CD4-positive, alpha-beta T cell treated with Interleukin-21 for 1 hour (primary cell): ENCODE results near the gene ABHD18.
A peak's percentile ranks its signal among the peaks of the same experiment; 100 is the strongest.
"Not testable (repeated sequence)": the region's sequence is repeated elsewhere in the genome, so short reads cannot be mapped to it uniquely, and the experiment has no call there.

ENCODE experiments used
- DNase-seq: peaks from one replicate; pipeline ENCODE4 v3.0.0-alpha.2; 2020

The ABHD18 gene

GRCh38 chr4:127995776-127996175 lies 30.6 kb downstream of the ABHD18 start:
- DNase-seq, result no peak

- not testable (repeated sequence) for DNase-seq
These were observed 31.3 kb downstream of the ABHD18 start for GRCh38 chr4:127996521-127996920.

- peak; percentile 13 for DNase-seq
These were observed 32.6 kb downstream of the ABHD18 start for GRCh38 chr4:127997534-127998388.

DNA sequence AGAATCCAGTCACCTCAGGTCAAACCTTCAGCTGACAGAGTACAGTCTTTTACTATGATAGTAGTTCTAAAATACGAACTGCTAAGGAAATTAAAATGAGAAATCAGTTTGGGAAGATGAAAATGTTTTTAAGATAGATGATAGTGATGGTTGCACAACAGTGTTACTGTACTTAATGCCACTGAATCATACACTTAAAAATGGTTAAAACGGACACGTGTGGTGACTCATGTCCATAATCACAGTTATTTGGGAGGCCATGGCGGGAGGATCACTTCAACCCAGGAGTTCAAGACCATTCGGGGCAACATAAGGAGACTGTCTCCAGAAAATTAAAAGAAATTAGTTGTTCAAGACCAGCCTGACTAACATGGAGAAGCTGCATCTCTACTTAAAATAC lies 41.4 kb downstream of the ABHD18 start:
- DNase-seq, result no peak

GRCh38 chr4:128009428-128009827 lies 44.2 kb downstream of the ABHD18 start:
- DNase-seq, result no peak

DNA sequence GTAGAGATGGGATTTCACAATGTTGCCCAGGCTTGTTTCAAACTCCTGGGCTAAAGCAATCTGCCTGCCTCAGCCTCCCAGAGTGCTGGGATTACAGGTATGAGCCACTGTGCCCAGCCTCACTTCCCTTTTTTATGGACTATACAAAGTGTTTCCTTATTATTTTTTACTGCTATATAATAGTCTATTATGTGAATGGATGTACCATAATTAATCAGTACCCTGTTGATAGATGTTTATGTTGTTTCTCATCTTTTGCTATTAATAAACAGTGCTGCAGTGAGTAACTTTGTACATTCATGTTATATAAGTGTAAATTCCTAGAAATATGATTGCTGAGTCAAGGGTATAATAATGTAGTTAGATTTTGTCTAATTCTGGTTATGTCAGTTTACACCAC lies 60.1 kb downstream of the ABHD18 start:
- DNase-seq, result no peak

DNA sequence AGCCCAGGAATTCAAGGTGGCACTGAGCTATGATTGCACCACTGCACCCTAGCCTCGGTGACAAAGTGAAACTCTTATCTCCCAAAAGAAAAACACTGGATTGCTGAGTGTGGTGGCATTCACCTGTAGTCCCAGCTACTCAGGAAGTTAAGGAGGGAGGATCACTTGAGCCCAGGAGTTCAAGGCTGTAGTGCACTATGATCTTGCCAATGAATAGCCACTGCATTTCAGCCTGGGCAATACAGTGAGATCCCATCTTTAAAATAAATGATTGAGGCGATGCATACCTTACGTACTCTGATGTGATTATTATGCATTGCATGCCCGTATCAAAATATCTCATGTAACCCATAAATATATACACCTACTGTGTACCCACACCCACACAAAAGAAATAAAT lies 64.7 kb downstream of the ABHD18 start:
- DNase-seq, result no peak

GRCh38 chr4:128031756-128032384 lies 66.7 kb downstream of the ABHD18 start:
- no peak for DNase-seq

DNA sequence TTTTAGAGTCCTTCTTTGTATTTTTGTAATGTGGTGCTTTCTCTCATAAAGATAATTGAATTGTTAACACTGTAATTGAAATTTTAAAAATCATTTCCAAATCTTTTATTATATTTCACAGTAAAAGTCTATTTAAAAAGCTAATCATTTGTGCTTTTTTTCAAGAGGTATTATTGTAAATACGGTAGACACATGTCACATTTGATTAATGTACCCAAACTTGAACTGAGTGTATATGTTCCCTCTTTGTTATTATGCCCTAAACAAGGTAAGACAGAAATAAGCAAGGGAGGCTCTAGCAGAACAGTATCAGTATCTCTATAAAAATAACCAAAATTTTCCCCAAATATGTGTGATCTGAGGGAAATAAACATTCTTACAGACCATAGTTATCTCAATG lies 74.4 kb downstream of the ABHD18 start:
- DNase-seq, result no peak

DNA sequence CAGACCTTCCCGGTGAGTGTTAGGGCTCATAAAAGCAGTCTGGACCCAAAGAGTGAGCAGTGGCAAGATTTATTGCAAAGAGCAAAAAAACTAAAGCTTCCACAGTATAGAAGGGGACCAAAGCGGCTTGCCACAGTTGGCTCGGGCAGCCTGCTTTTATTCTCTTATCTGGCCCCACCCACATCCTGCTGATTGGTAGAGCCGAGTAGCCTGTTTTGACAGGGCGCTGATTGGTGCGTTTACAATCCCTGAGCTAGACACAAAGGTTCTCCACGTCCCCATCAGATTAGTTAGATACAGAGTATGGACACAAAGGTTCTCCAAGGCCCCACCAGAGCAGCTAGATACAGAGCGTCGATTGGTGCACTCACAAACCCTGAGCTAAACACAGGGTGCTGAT lies 81.8 kb downstream of the ABHD18 start:
- DNase-seq, result not testable (repeated sequence)

DNA sequence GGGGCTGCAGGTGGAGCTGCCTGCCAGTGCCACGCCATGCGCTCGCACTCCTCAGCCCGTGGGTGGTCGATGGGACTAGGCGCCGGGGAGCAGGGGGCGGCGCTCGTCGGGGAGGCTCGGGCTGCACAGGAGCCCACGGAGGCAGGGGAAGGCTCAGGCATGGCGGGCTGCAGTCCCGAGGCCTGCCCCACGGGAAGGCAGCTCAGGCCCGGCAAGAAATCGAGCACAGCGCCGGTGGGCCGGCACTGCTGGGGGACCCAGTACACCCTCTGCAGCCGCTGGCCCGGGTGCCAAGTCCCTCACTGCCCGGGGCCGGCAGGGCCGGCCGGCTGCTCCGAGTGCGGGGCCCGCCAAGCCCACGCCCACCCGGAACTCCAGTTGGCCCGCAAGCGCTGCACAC lies 82.3 kb downstream of the ABHD18 start:
- not testable (repeated sequence) for DNase-seq

GRCh38 chr4:128051229-128051628 lies 86.0 kb downstream of the ABHD18 start:
- DNase-seq, result not testable (repeated sequence)

DNA sequence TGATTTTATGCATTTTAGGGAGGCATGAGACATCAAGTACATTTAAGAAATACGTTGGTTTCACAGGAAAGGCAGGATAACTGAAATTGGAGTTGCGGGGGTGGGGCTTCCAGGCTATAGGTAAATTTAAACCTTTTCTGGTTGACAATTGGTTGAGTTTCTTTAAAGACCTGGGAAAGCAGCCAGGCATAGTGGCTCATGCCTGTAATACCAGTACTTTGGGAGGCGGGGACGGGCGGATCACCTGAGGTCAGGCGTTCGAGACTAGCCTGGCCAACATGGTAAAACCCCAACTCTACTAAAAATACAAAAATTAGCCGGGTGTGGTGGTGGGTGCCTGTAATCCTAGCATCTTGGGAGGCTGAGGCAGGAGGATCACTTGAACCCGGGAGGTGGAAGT lies 89.7 kb downstream of the ABHD18 start:
- not testable (repeated sequence) for DNase-seq

DNA sequence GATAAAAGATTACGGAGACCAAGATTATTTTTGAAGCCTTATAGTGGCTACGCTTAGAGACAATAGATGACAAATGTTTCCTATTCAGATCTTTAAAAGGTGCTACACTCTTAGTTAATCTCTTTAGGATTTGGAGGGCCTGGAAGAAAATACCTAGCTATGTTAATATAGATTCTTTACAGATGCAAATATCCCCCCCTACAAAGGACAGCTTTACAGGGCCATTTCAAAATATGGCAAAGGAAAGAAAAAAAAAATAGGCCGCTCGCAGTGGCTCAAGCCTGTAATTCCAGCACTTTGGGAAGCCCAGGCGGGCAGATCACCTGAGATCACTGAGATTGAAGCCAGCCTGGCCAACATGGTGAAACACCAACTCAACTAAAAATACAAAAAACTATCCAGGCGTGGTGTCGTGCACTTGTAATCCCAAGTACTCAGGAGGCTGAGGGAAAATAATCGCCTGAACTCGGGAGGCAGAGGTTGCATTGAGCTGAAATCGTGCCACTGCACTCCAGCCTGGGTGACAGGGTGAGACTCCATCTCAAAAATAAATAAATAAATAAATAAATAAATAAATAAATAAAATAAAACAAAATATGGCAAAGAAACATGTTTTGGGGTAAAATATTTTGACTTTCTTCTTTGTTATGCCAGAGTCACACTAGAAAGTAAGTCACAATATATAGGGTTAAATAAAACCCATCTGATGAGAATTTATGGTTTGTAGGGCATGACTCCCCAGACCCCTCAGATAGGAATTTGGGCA lies 90.4 kb downstream of the ABHD18 start:
- not testable (repeated sequence) for DNase-seq

DNA sequence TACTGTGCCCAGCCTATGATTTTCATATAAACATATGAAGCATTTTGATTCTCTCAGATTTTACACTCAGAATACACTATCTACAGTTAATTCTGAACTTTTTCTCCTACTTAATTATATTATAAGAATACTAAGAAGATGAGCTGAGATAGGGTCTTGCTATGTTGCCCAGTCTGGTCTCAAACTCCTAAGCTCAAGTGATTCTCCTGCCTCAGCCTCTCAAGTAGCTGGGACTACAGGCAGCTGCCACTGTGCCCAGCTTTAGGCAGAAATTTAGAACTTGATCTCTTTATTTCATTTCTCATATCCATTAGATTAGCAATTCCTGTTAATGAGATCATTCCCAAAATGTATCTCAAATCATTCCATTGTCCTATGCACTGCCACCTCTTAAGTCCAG lies 91.2 kb downstream of the ABHD18 start:
- no peak for DNase-seq

DNA sequence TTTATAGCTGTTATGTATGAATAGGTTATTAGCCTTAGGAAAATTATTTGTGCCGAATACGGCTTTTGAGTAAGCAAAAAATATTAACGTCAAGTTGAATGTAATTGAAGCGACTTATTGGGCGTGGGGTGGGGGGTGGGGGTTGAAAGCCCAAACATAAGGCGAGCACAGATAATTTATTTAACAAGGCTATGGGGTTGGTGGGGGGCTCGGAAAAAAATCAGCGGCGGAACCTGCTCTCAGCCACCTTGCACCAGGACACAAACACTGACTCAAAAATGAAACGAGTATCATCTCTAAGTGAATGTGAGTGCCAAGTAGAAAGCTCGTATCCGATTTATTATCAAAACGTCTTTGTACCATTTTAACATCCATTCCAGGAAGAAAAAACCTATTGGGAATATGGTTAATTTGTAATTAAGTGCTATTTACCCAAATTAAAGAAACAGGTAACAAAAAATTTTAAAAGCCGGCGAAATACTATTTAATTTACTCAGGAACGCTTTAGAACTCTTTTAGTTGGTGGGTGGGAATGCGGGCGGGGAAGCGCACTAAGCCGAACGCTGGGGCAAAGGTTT lies 95.0 kb downstream of the ABHD18 start:
- DNase-seq, result no peak

DNA sequence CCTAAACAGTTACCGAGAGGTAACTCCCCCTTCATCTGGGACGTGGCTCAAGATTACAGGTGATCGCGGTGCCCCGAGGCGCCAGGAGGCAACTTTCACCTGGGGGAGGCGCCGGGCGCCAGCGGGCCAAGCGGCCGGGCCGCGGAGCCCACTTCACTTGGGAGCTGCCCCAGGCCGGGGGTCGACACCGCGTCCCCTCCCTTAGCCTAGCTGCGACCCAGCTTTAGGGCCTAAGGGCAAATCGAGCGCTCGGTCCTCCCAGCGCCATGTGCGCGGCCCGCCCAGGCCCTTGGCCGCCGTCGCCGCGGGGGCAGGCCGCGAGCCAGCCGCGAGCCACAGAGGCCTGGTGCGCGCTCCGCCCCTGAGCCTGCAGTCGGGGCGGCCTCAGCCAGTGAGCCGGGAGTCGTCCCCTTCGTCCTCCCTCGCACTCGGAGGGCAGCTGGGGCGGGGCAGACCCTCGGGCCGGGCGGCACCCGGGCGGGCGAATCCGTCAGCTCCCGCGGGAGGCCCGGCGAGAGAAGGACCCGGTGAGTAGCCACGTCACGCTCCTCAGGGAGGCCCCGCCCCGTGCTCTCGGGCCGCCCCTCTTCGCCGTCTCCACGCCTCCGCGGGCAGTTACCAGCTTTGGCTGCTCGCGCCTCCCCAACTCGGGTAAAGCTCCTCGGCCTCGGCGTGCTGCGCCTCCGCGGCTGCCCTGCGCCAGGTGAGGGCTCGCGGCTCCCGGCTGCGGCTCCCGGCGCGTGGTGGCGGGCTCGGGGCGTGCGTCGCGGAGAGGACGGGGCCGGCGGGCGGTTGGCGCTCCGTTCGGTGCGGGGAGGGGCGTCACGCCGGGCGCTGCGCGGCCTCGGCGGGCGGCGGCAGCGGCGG lies 95.7 kb downstream of the ABHD18 start, which contains the start of gene LARP1B:
Gene LARP1B (plus strand): TSS at position 614 of the 867 bp plus-strand sequence. CDS start 13,640 bp downstream, outside the sequence.
- DNase-seq, result peak; percentile 93

DNA sequence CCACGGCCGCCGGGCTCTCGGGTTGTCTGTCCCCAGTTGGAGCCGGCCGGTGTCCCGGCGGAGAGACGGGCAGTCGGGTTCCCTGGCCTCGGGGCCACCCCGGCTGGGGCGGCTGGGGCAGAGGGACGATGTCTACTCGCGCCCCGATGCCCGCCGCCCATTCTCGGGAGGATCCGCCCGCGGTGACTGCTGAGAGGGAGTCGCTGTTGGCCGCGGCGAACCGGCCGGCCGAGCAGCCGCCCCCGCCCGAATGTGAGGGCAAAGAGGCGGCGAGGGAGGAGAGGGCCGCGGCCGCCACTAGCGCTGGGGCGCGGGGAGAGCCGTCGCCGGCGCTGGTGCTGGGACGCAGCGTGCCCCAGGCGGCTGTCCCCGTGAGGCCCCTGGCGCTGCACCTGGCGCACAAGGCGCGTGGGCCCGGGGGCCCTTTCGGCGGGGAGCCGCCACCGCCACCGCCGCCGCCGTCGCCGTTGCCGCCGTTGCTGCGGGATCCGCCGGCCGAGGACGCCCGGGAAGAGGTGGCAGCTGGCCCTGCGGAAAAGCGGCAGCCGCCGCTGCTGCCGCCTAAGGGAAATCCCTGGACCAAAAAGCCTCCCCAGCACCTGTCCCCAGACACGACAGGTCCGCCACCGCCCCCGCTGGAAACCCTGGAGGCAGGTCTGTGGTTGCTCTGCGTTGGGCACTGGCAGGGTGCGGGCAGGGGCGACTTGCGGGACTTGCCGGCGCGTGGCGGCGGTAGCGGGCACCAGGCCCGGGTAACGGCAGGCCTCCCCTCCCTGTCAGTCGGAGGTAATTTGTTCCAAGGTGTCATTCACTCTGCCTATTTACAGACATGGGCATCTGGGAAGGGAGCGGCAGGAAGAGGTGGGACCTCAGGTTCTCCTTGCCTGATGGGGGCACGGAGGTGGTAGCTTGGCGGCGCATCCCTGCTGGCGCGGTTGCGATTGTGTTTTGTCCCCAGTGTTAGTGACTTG lies 96.6 kb downstream of the ABHD18 start:
- DNase-seq, result peak; percentile 69

- DNase-seq, result not testable (repeated sequence)
These were observed 101.2 kb downstream of the ABHD18 start for GRCh38 chr4:128066453-128066820.

GRCh38 chr4:128068918-128069317 lies 103.7 kb downstream of the ABHD18 start:
- no peak for DNase-seq

GRCh38 chr4:128076464-128076863 lies 111.3 kb downstream of the ABHD18 start:
- DNase-seq, result no peak
